Daoy (cell line): ENCODE measurements around the gene PIGQ. TPM values are rescaled to one million over a fixed set of nuclear protein-coding genes. Genes with fewer than 3 reads are reported as not detected.

ENCODE experiments used
- DNase-seq: peaks from one replicate; pipeline ENCODE4 v3.0.0-alpha.2; 2015; ENCODE audit warnings: low read depth
- total RNA-seq: library from RNA; depleted of rRNA; stranded (reverse); fragments of >200 nt; shearing (Covaris generic); gene quantifications from 2 replicates; pipeline ENCODE4 v1.2.3, GENCODE V29; 2014; rRNA removed

Gene PIGQ
- total RNA-seq: 15.9 and 16.3 TPM in 2 replicates

- peak; percentile 60 for DNase-seq
These were observed at the start of gene PIGQ for GRCh38 chr16:569445-570254. PIGQ (plus strand) TSS chr16:569968; CDS start chr16:574075, 4,107 bp downstream.

GRCh38 chr16:520847-521246 lies 48.9 kb upstream of the PIGQ start:
- DNase-seq: no peak

GRCh38 chr16:521381-522210 lies 48.2 kb upstream of the PIGQ start:
- DNase-seq: no peak

GRCh38 chr16:522320-523096 lies 47.3 kb upstream of the PIGQ start:
- no peak for DNase-seq

- DNase-seq: no peak
These were observed 46.5 kb upstream of the PIGQ start for GRCh38 chr16:523097-523741.

- no peak for DNase-seq
These were observed 45.3 kb upstream of the PIGQ start for GRCh38 chr16:524274-525040.

- no peak for DNase-seq
These were observed 44.6 kb upstream of the PIGQ start for GRCh38 chr16:525123-525519.

- peak; percentile 83 for DNase-seq
These were observed 44.1 kb upstream of the PIGQ start for GRCh38 chr16:525520-526180.

GRCh38 chr16:526181-527014 lies 43.4 kb upstream of the PIGQ start:
- DNase-seq: peak; percentile 49

- peak; percentile 87 for DNase-seq
These were observed 42.5 kb upstream of the PIGQ start, which contains the start of gene CAPN15 for GRCh38 chr16:527015-527903. CAPN15 (plus strand) TSS chr16:527712; CDS start chr16:546839, 19,127 bp downstream.

GRCh38 chr16:528111-529011 lies 41.4 kb upstream of the PIGQ start:
- peak; percentile 83 for DNase-seq

GRCh38 chr16:529012-529575 lies 40.7 kb upstream of the PIGQ start:
- DNase-seq: no peak

GRCh38 chr16:530111-530817 lies 39.5 kb upstream of the PIGQ start:
- no peak for DNase-seq

GRCh38 chr16:531494-532125 lies 38.2 kb upstream of the PIGQ start:
- DNase-seq: no peak

GRCh38 chr16:533391-534123 lies 36.2 kb upstream of the PIGQ start:
- DNase-seq: no peak
